Progenitor cell of endocrine pancreas (in vitro differentiated cells): ENCODE data around the gene UBE4B. TPM values are rescaled to one million over a fixed set of nuclear protein-coding genes. Genes with fewer than 3 reads are reported as not detected.

ENCODE experiments used
- DNase-seq: peaks from one replicate; pipeline ENCODE4 v3.0.0; 2021; ENCODE audit warnings: low spot score; ENCODE audit not compliant: unreplicated experiment
- H3K27ac Mint-ChIP-seq: 2 replicates; pipeline ENCODE4 v1.8.0; 2021; ENCODE audit warnings: mild to moderate bottlenecking, moderate library complexity, mixed read lengths
- H3K27me3 Mint-ChIP-seq: 2 replicates; pipeline ENCODE4 v1.8.0; 2021; ENCODE audit warnings: mixed read lengths
- H3K36me3 Mint-ChIP-seq: 2 replicates; pipeline ENCODE4 v1.8.0; 2022; ENCODE audit warnings: mixed read lengths; ENCODE audit not compliant: insufficient read depth
- H3K4me1 Mint-ChIP-seq: 2 replicates; pipeline ENCODE4 v1.8.0; 2021; ENCODE audit warnings: low read depth, mixed read lengths
- H3K4me3 Mint-ChIP-seq: 2 replicates; pipeline ENCODE4 v1.8.0; 2021; ENCODE audit warnings: low read depth, mild to moderate bottlenecking, moderate library complexity, mixed read lengths
- H3K9me3 Mint-ChIP-seq: 2 replicates; pipeline ENCODE4 v1.8.0; 2021; ENCODE audit warnings: low read depth, mixed read lengths
- total RNA-seq: library from RNA; stranded (reverse); gene quantifications from 2 replicates; pipeline ENCODE4 v1.2.1, GENCODE V29; 2021
- TF ChIP-seq, protein P1 (sequence below): fragments of 200-600 bp; sonication (generic); IDR thresholded peaks from one replicate; pipeline ENCODE4 v1.5.0; 2021; ENCODE audit warnings: antibody characterized with exemption, mild to moderate bottlenecking; ENCODE audit not compliant: unreplicated experiment

The UBE4B gene
- total RNA-seq, 1 donor from 2014 or later: 78.1 TPM

DNA sequence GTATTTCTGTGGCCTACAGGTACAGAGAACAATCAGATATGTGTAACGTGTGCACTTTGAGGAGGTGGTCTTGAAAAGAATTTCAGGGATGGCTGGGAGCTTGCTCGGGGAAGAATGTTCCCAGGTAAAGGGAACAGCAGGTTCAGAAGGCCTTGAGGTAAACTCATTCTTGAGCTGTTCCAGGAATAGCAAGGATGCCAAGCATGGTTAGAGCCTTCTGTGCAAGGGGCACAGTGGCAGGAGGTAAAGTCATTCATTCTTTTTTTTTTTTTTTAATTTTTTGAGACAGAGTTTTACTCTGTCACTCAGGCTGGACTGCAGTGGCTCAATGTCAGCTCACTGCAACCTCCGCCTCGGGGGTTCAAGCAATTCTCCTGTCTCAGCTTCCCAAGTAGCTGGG, 10.0 kb downstream of the UBE4B start:
- no peak overlapping the region for H3K4me3 Mint-ChIP-seq
- TF ChIP-seq, protein P1, sequence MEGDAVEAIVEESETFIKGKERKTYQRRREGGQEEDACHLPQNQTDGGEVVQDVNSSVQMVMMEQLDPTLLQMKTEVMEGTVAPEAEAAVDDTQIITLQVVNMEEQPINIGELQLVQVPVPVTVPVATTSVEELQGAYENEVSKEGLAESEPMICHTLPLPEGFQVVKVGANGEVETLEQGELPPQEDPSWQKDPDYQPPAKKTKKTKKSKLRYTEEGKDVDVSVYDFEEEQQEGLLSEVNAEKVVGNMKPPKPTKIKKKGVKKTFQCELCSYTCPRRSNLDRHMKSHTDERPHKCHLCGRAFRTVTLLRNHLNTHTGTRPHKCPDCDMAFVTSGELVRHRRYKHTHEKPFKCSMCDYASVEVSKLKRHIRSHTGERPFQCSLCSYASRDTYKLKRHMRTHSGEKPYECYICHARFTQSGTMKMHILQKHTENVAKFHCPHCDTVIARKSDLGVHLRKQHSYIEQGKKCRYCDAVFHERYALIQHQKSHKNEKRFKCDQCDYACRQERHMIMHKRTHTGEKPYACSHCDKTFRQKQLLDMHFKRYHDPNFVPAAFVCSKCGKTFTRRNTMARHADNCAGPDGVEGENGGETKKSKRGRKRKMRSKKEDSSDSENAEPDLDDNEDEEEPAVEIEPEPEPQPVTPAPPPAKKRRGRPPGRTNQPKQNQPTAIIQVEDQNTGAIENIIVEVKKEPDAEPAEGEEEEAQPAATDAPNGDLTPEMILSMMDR: no peak
- H3K27ac Mint-ChIP-seq: peak overlapping the region; percentile 63
- DNase-seq: no peak
- peaks cover 11% of the 10 kb centered on the region for H3K36me3 Mint-ChIP-seq
- no peaks in the 10 kb centered on the region for H3K27me3 Mint-ChIP-seq
- no peaks in the 10 kb centered on the region for H3K9me3 Mint-ChIP-seq
- H3K4me1 Mint-ChIP-seq: peaks cover 12% of the 10 kb centered on the region

DNA sequence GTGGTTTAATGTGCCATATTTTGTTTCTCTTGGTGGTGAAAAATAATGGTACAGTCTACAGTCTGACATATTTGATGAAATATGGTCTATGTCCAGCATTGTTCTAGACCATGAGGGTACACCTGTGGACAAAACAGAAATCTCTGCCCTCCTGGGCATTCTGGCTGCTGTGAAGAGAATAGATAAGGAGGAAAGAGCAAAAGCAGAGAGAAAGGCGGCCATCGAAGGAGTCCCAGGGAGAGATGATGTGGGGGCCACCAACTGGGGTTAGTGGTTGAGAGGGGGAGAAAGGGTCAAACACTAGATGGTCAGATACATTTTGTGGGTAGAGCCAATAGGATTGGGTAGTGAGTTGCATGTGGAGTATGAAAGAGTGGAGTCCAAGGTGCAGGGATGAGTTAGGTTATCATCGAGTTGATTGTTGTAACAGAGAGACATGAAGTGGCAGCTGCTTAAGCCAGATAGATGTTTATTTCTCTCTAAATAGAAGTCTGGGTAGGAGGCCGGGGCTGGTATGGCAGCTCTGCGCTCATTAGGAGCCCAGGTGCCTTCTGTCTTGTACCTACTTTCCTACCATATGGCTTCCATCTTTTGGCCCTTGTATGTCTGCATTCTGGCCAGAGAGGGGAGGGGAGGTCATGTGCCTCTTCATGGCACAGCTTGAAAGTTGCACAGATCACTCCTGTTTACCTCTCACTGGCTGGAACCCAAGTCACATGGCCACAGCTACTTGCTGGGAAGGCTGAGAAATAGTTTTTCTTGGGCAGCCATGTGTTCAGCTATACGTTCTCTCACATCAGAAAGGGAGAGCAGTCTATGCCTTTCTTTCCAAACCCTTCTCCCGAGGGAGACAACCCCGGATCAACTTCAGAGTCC, 13.0 kb downstream of the UBE4B start:
- TF ChIP-seq, protein P1: no peak
- Mint-ChIP-seq H3K4me1 (peaks cover 12% of the 10 kb centered on the region), H3K4me3 (no peak overlapping the region), H3K27ac (peak overlapping the region; percentile 45), H3K36me3 (peaks cover 8% of the 10 kb centered on the region), H3K9me3 (no peaks in the 10 kb centered on the region), H3K27me3 (no peaks in the 10 kb centered on the region)
- no peak for DNase-seq

DNA sequence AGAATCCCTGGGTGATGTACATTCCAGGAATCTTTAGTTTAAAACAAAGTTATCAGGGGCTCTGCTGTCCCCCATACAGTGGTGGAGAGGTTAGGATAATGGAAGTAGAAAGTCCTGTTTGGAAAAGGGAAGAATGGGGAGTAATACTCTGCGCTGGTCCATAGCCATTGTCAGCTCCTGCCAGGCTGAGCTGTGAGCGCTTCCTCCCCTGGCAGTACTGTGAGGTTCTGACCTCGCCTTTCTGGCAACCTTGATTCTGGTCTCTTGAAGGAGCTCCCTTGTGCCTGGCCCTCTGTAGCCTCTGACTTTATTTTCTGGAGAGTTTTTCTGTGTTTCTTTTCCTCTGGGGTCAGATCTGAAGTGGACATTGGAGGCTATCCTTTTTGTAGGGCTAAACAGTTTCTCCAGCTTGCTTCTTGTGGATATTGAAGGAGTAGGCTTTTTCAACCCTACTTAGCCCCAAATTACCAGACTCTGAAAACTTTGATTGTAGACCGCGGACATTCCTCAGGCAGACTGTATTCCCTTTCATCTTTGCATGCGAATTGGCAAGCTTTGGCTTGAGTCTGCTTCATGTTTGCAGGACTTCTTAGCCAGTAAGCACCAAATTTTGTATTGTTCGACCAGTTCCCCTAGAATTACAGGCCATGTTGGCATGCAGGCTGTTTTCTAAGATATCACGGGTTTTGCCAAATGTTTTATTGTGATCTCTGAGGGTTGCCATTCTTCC, 13.8 kb downstream of the UBE4B start:
- DNase-seq: no peak
- no peak overlapping the region for H3K4me3 Mint-ChIP-seq

DNA sequence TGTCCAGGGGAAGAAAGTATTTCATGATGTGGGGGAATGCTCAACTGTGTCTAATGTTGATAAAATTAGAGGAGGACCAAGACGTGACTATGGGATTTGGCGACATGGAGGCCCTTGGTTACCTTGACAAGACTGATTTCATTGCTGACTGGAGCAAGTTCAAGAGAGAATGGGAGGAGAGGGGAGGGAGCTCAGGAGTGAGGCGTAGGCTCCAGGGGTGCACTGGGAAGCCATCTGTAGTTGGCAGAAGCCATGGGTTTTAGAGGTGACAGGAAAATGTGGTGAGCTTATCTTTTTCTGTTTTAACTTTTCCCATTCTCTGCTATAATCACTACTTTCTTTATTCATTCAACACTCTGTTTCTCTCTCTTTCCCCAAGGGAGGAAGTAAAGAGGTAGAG, 15.8 kb downstream of the UBE4B start:
- no peak overlapping the region for H3K27ac Mint-ChIP-seq

More for the DNA sequence above, 13.8 kb downstream of the UBE4B start:
- H3K4me1 Mint-ChIP-seq: peaks cover 12% of the 10 kb centered on the region
- H3K27me3 Mint-ChIP-seq: no peaks in the 10 kb centered on the region
- H3K9me3 Mint-ChIP-seq: no peaks in the 10 kb centered on the region
- peaks cover 8% of the 10 kb centered on the region for H3K36me3 Mint-ChIP-seq
- H3K27ac Mint-ChIP-seq: peak overlapping the region; percentile 45
- TF ChIP-seq, protein P1: no peak

GRCh38 chr1:10050611-10051010, 17.9 kb downstream of the UBE4B start:
- no peak overlapping the region for H3K27ac Mint-ChIP-seq
- no peak overlapping the region for H3K4me3 Mint-ChIP-seq
- no peaks in the 10 kb centered on the region for H3K27me3 Mint-ChIP-seq
- DNase-seq: no peak
- TF ChIP-seq, protein P1: no peak
- no peaks in the 10 kb centered on the region for H3K9me3 Mint-ChIP-seq
- peaks cover 9% of the 10 kb centered on the region for H3K4me1 Mint-ChIP-seq
- peaks cover 7% of the 10 kb centered on the region for H3K36me3 Mint-ChIP-seq

More for the DNA sequence above, 15.8 kb downstream of the UBE4B start:
- Mint-ChIP-seq H3K4me1 (peaks cover 11% of the 10 kb centered on the region), H3K36me3 (peaks cover 9% of the 10 kb centered on the region), H3K9me3 (no peaks in the 10 kb centered on the region), H3K27me3 (no peaks in the 10 kb centered on the region), H3K4me3 (no peak overlapping the region)
- TF ChIP-seq, protein P1: no peak
- DNase-seq: no peak
